Prostate gland (tissue), 2 donors: ENCODE data around the gene TMC3. TPM values are rescaled to one million over a fixed set of nuclear protein-coding genes. Genes with fewer than 3 reads are reported as not detected.
"Not testable (repeated sequence)": the region's sequence is repeated elsewhere in the genome, so short reads cannot be mapped to it uniquely, and the experiment has no call there.

Source experiments
- DNase-seq: peaks from one replicate; pipeline ENCODE4 v3.0.0-alpha.2; 2019; ENCODE audit warnings: low spot score
- H3K27ac ChIP-seq, 2 donors: fragments of 200-600 bp; sonication (generic); 2 replicates each; pipeline ENCODE4 v1.5.1; 2017 to 2019
- H3K27me3 ChIP-seq: fragments of 200-600 bp; sonication (generic); replicated peaks from 2 replicates; pipeline ENCODE4 v1.5.1; 2019; ENCODE audit not compliant: insufficient read depth
- H3K36me3 ChIP-seq, 2 donors: fragments of 200-600 bp; sonication (generic); 1 replicate in 1 of 2; 2 replicates in 1 of 2; pipeline versions ENCODE4 v1.5.1 to v1.8.1; 2017 to 2019
- H3K4me1 ChIP-seq: fragments of 200-600 bp; sonication (generic); replicated peaks from 2 replicates; pipeline ENCODE4 v1.5.1; 2019
- H3K4me3 ChIP-seq, 2 donors: fragments of 200-600 bp; sonication (generic); 2 replicates each; pipeline ENCODE4 v1.5.1; 2017 to 2019
- H3K9me3 ChIP-seq: fragments of 200-600 bp; sonication (generic); 2 replicates; pipeline ENCODE4 v1.5.1; 2017
- CTCF ChIP-seq, 4 experiments: fragments of 200-600 bp in 2 of 4; fragments of 450-650 bp in 2 of 4; sonication (generic) in 2 of 4; IDR thresholded peaks; 1 replicate in 3 of 4; 2 replicates in 1 of 4; pipeline ENCODE4 v1.5.1; 2016 to 2019; ENCODE audit warnings: antibody characterized with exemption in 4 of 4, mild to moderate bottlenecking in 2 of 4, moderate library complexity in 2 of 4
- POLR2A ChIP-seq: fragments of 450-650 bp; IDR thresholded peaks from one replicate; pipeline ENCODE4 v1.6.1; 2016; ENCODE audit warnings: antibody characterized with exemption, mild to moderate bottlenecking
- POLR2AphosphoS5 ChIP-seq: sonication (generic); formaldehyde crosslinking; IDR thresholded peaks from one replicate; pipeline ENCODE4 v1.6.1; 2017; ENCODE audit warnings: antibody characterized with exemption
- WGBS: methylation state at CpG from one replicate; pipeline ENCODE4 v1.1.5; 2018; 5-methylcytosine and 5-hydroxymethylcytosine counted together
- intact Hi-C: fragments of 100-400 bp; cut with DNase I; formaldehyde crosslinking; loops from one replicate; pipeline ENCODE4 v1.14.2; 2022
- total RNA-seq, 2 donors: library from RNA; depleted of rRNA; stranded (reverse); fragments of >200 nt; gene quantifications; one replicate each; pipeline ENCODE4 v1.1.0, GENCODE V29; 2016

Gene TMC3
- total RNA-seq, 2 donors from 2014 or later = 0.14 to 0.23 TPM

GRCh38 chr15:81334768-81335435 lies 39.1 kb downstream of the TMC3 start:
- WGBS = 93% methylated on average over 10 of the region's 10 CpGs
- intact Hi-C loops = loop anchor here (5.0 to 10.0 kb wide), 2 partner anchors 42 to 60 kb away; no protein-coding TSS in a partner anchor
- H3K36me3 ChIP-seq = no peaks in the 10 kb centered on the region
- H3K4me3 ChIP-seq = no peak overlapping the region
- TF ChIP-seq POLR2AphosphoS5 = no peak
- TF ChIP-seq CTCF (IDR thresholded peaks at IDR 0.05) = no peak
- no peak for TF ChIP-seq POLR2A
- H3K4me1 ChIP-seq = peaks cover 4% of the 10 kb centered on the region
- H3K9me3 ChIP-seq = no peaks in the 10 kb centered on the region
- H3K27ac ChIP-seq = no peak overlapping the region
- DNase-seq = no peak
- no peaks in the 10 kb centered on the region for H3K27me3 ChIP-seq

- H3K27ac ChIP-seq = no peak overlapping the region
- no peaks in the 10 kb centered on the region for H3K27me3 ChIP-seq
- TF ChIP-seq POLR2AphosphoS5 = no peak
- no peak for TF ChIP-seq CTCF (IDR thresholded peaks at IDR 0.05)
- TF ChIP-seq POLR2A = no peak
- H3K4me1 ChIP-seq = peaks cover under 1% of the 10 kb centered on the region
- no peaks in the 10 kb centered on the region for H3K9me3 ChIP-seq
- no peaks in the 10 kb centered on the region for H3K36me3 ChIP-seq
- no peak overlapping the region for H3K4me3 ChIP-seq
- intact Hi-C loops = loop anchor here (10.0 kb wide), 1 partner anchor 59 kb away; no protein-coding TSS in a partner anchor
- WGBS = 92% methylated on average over 3 of the region's 3 CpGs
- no peak for DNase-seq
These were observed 40.6 kb downstream of the TMC3 start for GRCh38 chr15:81333363-81333762.

GRCh38 chr15:81332326-81332725 lies 41.7 kb downstream of the TMC3 start:
- no peak for DNase-seq

GRCh38 chr15:81331600-81331999 lies 42.4 kb downstream of the TMC3 start:
- TF ChIP-seq CTCF (IDR thresholded peaks at IDR 0.05) = no peak
- TF ChIP-seq POLR2AphosphoS5 = no peak
- H3K9me3 ChIP-seq = no peaks in the 10 kb centered on the region
- no peak overlapping the region for H3K4me3 ChIP-seq
- no peak overlapping the region for H3K27ac ChIP-seq
- H3K36me3 ChIP-seq = no peaks in the 10 kb centered on the region
- 89% methylated on average over 15 of the region's 15 CpGs for WGBS
- intact Hi-C loops = loop anchor here (10.0 kb wide), 1 partner anchor 57 kb away; no protein-coding TSS in a partner anchor
- H3K4me1 ChIP-seq = no peaks in the 10 kb centered on the region
- no peaks in the 10 kb centered on the region for H3K27me3 ChIP-seq
- no peak for DNase-seq

More at GRCh38 chr15:81332326-81332725, 41.7 kb downstream of the TMC3 start:
- Histone ChIP-seq H3K4me1 (no peaks in the 10 kb centered on the region), H3K9me3 (no peaks in the 10 kb centered on the region), H3K36me3 (no peaks in the 10 kb centered on the region), H3K4me3 (no peak overlapping the region), H3K27me3 (no peaks in the 10 kb centered on the region), H3K27ac (no peak overlapping the region)
- TF ChIP-seq POLR2AphosphoS5 = no peak
- TF ChIP-seq POLR2A = no peak
- no peak for TF ChIP-seq CTCF (IDR thresholded peaks at IDR 0.05)
- intact Hi-C loops = loop anchor here (10.0 kb wide), 1 partner anchor 58 kb away; no protein-coding TSS in a partner anchor
- WGBS = 95% methylated on average over 12 of the region's 12 CpGs

- not testable (repeated sequence) for DNase-seq, H3K36me3 ChIP-seq, H3K9me3 ChIP-seq, H3K27ac ChIP-seq, H3K4me1 ChIP-seq, H3K27me3 ChIP-seq, H3K4me3 ChIP-seq
- intact Hi-C loops = loop anchor here (10.0 kb wide), 1 partner anchor 56 kb away; no protein-coding TSS in a partner anchor
- WGBS = 69% methylated on average over 9 of the region's 9 CpGs
These were observed 42.9 kb downstream of the TMC3 start for GRCh38 chr15:81331141-81331540.
